CD4-positive, alpha-beta T cell treated with Interleukin-15 for 4 hours (primary cell): ENCODE measurements around the gene FAR1.
"Not testable (repeated sequence)": the region's sequence is repeated elsewhere in the genome, so short reads cannot be mapped to it uniquely, and the experiment has no call there.

Source experiments
- DNase-seq: peaks from one replicate; pipeline ENCODE4 v3.0.0-alpha.2; 2020; ENCODE audit warnings: low spot score

The FAR1 gene, protein sequence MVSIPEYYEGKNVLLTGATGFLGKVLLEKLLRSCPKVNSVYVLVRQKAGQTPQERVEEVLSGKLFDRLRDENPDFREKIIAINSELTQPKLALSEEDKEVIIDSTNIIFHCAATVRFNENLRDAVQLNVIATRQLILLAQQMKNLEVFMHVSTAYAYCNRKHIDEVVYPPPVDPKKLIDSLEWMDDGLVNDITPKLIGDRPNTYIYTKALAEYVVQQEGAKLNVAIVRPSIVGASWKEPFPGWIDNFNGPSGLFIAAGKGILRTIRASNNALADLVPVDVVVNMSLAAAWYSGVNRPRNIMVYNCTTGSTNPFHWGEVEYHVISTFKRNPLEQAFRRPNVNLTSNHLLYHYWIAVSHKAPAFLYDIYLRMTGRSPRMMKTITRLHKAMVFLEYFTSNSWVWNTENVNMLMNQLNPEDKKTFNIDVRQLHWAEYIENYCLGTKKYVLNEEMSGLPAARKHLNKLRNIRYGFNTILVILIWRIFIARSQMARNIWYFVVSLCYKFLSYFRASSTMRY

DNA sequence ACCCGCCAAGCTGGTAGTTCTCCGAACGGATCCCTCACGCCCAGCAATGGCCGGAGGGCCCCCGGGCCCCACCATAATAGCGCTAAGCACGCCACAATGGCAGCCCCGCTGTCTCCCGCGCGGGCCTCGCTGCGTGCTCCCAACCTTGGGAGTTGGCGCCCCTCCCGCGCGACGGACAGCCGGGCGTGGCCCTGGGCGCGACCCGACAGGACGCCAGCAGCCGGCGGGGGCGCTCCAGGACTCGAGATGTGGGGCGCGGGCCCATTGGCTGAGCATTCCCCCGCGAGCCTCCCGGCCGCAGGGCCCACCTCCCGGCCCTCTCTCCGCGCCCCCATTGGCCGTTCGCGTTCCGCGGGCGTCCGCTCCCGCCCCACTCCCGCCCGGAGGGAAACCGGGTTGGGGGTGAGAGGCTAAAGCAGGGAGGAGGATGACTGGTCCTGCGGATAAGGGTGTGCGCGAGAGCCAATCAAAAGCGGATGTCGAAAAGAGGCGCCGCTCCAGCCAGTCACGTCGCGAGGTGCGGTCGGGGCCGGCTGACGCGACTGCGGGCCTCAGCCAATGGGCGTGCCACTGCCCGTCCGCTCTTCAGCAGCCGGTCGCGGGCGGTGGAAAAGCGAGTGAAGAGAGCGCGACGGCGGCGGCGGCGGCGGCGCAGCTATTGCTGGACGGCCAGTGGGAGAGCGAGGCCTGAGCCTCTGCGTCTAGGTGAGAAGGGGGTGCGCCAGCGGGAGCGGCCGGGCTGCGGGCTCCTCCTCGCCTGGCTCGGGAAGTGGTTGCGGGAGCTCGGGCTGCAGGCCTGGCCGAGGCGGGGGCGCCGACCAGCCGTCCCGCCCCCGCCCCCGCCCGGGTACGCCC, at the start of gene FAR1:
TSS of gene FAR1 (plus strand) at position 567 of the 855 bp plus-strand sequence. CDS start 26,098 bp downstream, outside the sequence.
- DNase-seq: peak; percentile 98

DNA sequence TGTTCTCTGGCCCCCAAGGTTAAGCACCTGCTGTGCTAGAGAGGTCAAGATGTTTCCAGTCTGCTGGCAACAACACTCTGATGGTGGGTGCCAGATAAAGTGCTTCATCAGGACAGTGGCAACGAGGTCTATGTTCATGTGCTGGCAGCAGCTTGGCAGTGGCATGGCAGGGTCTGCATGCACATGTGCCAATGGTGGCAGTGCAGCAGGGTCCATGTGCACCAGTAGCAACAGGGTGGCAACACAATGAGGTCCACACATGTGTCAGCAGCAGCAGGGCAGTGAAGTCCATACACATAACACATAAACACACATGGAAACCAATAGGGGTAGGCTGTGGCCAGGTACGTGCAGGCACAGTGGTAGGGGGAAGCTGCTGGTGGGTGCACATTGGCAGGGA, 48.4 kb upstream of the FAR1 start:
- DNase-seq: no peak

DNA sequence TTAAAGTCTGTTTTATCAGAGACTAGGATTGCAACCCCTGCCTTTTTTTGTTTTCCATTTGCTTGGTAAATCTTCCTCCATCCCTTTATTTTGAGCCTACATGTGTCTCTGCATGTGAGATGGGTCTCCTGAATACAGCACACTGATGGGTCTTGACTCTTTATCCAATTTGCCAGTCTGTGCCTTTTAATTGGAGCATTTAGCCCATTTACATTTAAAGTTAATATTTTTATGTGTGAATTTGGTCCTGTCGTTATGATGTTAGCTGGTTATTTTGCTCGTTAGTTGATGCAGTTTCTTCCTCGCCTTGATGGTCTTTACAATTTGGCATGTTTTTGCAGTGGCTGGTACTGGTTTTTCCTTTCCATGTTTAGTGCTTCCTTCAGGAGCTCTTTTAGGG, 41.6 kb upstream of the FAR1 start:
- not testable (repeated sequence) for DNase-seq

DNA sequence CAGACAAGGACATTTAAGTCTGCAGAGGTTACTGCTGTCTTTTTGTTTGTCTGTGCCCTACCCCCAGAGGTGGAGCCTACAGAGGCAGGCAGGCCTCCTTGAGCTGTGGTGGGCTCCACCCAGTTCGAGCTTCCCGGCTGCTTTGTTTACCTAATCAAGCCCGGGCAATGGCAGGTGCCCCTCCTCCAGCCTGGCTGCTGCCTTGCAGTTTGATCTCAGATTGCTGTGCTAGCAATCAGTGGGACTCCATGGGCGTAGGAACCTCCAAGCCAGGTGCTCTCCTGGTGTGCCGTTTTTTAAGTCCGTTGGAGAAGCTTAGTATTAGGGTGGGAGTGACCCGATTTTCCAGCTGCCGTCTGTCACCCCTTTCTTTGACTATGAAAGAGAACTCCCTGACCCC, 39.8 kb upstream of the FAR1 start:
- not testable (repeated sequence) for DNase-seq

DNA sequence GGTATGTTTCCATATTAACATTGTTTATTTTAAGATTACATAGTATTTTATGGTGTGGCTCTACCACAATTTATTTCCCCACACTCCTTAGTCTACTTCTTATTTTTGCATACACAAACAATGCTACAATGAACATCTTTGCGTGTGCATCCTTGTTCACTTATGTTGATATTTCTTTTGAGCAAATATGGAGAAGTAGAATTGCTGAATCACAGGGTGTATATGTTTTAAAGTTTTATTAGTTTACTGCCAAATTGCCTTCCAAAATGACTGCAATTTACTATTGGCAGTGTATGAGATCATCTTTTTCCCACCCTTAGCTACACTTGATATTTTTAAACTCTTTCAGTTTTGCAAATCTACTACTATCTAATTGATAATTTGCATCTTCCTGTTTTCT, 38.7 kb upstream of the FAR1 start:
- DNase-seq: no peak

DNA sequence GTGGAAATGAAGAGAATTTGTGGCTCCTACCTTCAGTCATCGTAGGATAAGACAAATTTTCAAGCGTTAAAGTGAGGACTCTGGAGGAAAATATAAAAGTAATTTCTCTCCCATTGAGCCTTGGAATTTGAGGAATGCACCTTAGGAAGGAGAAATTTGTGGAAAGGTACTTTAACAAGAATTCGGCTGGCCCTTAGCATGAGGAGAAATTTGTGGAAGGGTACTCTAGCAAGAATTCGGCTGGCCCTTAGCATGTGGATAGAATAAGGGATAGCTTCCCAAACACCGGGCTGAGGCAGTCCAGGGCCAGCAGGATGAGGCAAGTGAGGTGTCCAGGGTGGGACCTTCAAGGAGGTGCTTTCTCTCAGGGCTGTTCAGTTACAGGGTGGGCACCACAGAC, 33.2 kb upstream of the FAR1 start:
- no peak for DNase-seq

DNA sequence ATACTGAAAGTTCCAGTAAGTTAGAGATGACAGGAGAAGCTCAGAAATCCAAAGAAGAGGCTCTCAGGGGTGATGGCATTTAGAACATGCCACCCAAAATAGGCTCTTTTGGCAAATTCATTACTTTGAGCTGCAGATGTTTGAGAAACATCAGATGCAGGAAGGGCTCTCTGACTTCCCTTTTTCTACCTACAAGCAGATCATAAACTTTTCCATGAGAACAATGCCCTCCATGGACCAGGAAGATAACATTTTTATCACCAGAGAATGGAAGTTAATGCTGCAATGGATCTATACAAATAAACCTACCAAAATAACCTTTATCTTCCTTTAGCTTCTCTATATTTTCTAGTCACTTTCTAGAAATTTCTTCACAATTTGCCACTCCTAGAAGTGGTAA, 32.7 kb upstream of the FAR1 start:
- DNase-seq: no peak

DNA sequence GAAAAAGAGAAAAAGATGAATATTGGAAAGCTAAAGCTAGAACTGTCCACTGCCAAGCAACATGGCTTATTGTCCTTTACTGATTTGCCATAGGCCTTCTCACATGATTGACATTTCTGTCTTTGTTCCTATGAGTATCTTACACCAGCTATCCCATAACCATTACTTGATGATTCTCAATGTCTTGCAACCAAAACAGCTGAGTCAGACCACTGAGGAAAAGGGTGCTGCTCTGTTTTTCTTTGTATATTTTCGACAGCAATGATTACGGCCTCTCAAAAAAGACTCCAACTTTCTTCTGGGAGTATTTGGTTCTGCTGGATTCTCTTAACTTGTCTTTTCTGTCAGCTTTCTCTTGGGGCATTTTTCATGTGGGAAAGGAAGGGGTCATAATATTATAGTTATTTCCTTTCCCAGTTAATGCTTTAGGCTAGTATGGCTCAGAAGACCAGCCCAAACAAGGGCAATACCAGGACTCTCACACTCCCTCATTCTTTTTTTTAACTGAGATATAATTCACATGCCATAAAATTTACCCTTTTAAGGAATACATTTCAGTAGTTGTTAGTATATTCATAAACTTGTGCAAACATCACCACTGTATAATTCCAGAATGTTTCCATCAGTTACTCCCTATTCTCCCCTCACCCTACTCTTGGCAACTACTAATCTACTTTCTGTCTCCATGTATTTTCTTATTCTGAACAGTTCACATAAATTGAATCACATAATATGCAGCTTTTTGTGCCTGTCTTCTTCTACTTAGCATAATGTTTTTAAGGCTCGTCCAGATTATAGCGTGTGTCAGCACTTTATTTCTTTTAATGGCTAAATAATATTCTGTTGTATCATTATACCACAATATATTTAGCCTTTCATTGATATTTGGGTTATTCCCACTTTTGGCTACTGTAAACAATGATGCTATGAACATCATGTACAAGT, 31.1 kb upstream of the FAR1 start:
- no peak for DNase-seq

DNA sequence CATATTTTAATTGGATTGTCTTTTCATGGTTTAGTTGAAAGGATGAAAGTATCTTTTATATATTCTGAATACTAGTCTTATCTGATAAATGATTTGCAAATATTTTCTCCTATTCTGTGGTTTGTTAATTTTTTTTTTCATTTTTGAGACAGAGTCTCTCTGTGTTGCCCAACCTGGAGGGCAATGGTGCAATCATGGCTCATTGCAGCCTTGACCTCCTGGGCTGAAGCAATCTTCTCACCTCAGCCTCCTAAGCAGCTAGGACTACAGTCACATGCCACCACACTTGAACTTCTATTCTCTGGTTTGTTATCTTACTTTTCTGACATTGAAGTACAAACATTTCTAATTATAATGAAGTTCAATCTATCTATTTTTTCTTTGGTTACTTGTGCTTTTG, 30.0 kb upstream of the FAR1 start:
- DNase-seq: no peak

DNA sequence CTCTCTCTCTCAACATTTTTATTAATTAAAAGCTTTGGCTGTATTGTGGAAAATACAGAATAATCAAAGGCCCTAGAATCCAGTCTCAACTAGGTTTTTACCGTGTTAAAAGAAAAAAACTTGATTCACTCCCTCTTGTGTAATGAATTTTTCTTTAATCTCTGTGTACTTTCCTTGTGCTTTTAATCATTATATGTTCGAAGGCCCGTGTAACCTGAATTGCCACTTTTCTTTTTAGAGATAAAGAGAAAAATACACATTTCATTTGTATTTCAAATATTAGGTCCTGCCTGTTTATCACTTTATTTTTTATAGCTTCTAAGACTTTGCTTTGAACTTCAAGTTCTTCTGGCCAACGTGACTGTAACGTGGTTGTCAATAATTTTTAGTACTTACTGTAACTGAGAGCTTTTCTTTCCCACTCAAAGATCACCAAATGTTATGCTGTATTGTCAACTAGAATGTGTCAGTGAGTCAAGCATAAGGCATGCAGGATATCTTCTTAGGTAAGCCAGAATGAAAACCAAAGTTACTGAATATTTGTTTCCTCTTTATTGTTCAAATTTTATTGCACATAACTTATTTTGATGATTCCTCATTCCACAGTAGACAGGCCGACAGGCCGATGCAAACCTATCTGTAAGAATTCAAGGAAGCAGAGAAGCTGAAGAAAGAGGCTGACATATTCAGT, 23.3 kb upstream of the FAR1 start:
- DNase-seq: no peak

DNA sequence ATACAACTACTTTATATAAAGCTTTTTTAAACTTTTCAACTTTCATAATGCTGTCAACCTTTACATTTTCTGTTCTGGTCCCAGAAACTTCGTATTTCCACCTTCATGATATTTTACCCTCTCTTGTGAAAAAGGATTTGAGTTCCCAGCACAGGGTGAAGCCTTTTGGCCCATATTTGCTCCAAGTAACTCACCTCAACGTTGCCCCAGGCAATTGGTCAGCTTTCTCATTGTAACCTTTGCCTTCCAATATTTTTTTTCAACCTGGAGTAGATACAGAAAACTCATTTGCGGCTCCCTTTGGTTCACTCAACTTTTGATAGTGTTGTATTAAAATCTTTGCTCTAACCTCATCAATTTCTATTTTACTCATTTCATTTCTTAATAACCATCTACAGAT, 21.1 kb upstream of the FAR1 start:
- DNase-seq: no peak

DNA sequence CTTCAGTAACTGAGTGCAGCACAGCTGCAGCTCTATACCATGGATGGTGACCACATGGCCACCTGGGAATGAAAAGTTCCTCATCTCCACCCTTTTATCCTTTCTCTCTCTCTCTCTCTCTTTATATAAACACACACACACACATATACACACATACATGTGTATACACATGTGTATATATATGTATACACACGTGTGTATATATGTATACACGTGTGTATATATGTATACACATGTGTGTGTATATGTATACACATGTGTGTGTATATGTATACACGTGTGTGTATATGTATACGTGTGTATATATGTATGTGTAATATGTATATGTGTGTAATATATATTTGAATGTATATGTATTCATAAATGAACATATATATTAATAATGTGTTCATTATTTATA, 18.8 kb upstream of the FAR1 start:
- no peak for DNase-seq

DNA sequence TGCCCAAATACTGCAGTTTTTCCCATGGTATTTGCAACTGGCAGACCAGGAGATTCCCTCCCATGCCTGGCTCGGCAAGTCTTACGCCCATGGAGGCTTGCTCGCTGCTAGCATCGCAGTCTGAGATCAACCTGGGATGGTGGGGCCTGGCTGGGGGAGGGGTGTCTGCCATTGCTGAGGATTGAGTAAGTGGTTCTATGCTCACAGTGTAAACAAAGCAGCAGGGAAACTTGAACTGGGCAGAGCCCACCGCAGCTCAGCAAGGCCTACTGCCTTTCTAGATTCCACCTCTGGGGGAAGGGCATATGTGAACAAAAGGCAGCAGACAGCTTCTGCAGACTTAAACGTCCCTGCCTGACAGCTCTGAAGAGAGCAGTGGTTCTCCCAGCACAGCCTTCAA, 17.0 kb upstream of the FAR1 start:
- DNase-seq: not testable (repeated sequence)

DNA sequence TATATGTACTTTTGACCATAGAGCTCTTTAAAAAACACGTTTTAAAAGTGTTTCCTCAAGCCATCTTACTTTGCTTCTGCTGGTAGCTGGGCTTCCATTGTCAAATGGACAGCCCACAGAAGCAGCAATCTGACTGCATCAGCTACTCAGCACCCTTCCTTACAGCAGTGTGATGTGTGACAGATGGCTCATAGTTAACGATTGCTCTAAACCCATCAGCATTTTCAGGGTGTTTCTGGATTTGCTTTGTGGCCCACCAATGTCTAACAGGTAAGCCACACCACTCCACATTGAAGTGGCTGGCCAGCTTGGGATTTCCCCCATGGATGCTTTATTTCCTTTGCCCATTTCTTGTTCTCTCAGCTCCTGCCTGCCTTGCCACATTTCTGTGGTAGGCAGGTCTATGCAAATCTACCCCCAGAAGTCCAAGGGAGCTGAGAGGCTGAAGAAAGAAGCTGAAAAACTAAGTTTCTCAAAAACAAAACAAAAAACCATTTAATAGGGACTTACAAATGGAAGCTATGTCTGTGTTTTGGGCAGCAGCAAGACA, 7.3 kb upstream of the FAR1 start:
- DNase-seq: no peak

DNA sequence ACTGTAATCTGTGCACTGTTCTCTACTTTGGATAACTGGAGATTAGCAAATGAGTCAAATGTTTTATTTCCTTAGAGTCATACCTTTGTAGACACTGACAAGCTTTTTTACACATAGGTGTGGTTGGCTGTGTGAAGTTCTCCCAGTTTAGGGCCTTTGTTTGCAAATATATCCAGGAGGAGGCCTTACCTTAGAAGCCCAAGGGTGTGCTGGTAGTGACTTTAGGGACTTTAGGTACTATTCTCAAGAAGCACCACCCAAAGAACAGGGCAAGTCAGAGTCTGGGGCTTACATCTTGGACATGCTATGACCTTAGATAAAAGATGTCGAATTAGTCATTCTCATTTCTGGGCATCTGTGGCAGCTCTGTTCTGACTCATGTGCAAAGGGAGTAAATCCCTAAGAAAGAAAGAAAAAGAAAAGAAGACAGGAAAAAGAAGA, 4.8 kb upstream of the FAR1 start:
- no peak for DNase-seq

DNA sequence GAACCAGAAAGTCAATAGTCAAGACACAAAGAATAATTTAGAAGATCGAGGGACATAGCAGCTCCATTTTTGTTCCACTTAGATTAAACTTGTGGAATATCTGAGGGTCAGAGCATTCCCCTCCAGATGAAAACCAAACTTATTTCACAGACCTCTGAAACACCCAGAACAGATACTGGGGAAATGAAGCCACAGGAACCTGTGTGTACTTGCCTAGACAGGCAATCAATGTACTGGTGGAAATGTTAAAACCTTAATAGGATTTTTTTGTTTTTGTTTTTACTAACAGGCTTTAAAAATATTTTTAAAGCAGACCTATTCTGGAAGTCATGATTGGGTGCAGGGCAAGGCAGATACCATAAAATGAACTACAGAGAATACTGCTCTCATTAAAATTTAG, 4.1 kb upstream of the FAR1 start:
- DNase-seq: no peak

DNA sequence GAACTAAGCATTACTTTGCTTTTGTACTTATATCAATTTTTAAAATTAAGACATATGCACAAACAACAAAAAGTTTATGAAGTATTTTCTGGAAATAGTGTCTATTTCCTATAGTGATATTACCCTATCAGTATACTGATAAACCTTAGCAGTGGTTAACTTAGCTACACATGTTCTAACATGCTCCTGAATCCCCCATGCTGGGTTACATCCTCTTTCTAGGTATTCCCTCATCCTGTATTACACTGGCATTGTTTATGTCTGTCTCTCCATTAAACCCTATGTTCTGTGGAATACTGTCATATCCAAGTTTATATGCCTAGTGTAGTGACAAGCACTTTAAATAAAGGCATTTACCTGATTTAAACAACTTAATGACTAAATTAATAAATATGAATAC, 1.8 kb upstream of the FAR1 start:
- DNase-seq: no peak

DNA sequence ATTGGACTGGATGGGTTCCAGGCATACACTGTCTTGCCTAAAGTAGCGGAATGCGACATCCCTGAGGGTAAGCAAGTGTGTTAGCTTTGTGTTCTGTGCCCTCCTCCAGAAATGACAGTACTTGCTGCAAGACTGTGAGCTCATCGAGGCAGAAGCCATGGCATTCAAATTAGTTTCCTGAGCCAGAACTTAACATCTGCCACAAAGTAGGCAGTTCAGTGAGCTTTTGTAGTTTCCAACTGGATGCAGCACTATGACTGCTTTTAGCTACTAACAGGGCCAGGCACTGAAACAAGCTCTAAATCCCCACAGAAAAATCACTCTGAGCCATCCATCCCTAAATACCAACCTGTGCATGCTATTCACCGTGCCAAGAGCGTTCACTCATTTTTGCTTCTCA, 1.2 kb upstream of the FAR1 start:
- no peak for DNase-seq

DNA sequence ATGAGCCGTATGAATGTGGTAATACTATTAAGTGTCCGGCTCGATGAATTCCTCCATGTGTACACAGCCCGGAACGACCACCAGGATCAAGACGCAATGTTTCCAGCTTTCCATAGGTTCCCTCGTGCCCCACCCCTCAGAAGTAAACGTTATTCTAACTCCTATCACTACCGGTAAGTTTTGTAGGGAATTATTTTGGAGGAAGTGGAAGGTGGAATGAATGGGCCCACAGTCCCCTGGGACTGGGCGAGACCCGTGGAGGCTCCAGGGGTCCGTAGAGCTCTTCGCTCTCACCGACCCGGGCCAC, 720 bp upstream of the FAR1 start:
- DNase-seq: no peak

DNA sequence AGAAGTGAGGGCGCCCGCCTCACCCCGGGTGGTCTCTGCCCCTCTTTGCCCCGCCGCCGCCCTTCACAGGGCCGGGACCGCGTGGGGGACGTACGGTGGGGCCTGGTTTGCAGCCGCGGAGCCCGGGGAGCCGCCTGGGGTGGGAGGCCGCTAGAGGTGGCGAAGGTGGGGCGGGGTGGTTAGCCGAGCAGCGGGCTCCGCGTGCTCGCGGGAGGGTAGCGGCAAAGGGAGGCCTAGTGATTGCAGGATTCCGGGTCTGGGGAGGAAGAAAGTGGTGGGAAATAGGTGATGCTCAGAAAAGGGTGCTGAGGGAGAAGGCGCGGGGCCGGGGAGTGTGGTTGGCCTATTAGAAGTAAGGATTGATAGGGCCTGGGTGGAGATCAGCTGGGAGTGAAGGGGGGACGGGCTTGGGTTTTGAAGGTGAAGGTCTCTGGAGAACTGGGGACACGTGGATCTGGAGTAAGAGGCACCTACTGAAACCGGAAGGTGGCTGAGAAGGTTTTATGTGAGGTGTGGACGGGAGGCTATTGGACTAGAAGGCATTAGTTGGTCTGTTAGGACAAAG, 571 bp downstream of the FAR1 start:
- DNase-seq: peak; percentile 40
